Measurements from ENCODE around the gene CD101.

Gene CD101

GRCh38 chr1:116956378-116956777, 45.2 kb upstream of the CD101 start:
- no peaks in the 10 kb centered on the region for H3K4me1 ChIP-seq (ENCODE audit: control insufficient read depth, low read length)
- H4K20me1 ChIP-seq (ENCODE audit: control insufficient read depth, insufficient read depth, low read depth, low read length), result no peaks in the 10 kb centered on the region
- H3K4me3 ChIP-seq (ENCODE audit: low read length), result no peak overlapping the region
- no peak overlapping the region for H3K27ac ChIP-seq (ENCODE audit: low read depth, low read length)
- H3K9me2 ChIP-seq (replicated peaks; ENCODE audit: control insufficient read depth, low read length), result no peaks in the 10 kb centered on the region
- no peak for TF ChIP-seq EZH2phosphoT487 (IDR thresholded peaks at IDR 0.05; ENCODE audit: borderline replicate concordance, low read length)
- no peak for TF ChIP-seq CTCF (IDR thresholded peaks at IDR 0.05; ENCODE audit: low read depth, low read length, poor library complexity, severe bottlenecking)
- no peak overlapping the region for H3K4me2 ChIP-seq (ENCODE audit: low read length)
- no peaks in the 10 kb centered on the region for H3K79me2 ChIP-seq (ENCODE audit: control insufficient read depth, low read length)
- no peaks in the 10 kb centered on the region for H3F3A ChIP-seq (ENCODE audit: control insufficient read depth, insufficient read depth)
- H3K27me3 ChIP-seq (ENCODE audit: control insufficient read depth, low read length), result 0 out of 2 replicates have a peak, but pooled peaks cover 3% of the 10 kb centered on the region
- H3K36me3 ChIP-seq (ENCODE audit: control insufficient read depth, low read length), result no peaks in the 10 kb centered on the region
- H3K9me3 ChIP-seq (ENCODE audit: control insufficient read depth, insufficient read depth, low read length), result no peaks in the 10 kb centered on the region

GRCh38 chr1:116957646-116958045, 43.9 kb upstream of the CD101 start:
- Histone ChIP-seq H3K9me3 (ENCODE audit: control insufficient read depth, insufficient read depth, low read length) (no peaks in the 10 kb centered on the region), H3F3A (ENCODE audit: control insufficient read depth, insufficient read depth) (no peaks in the 10 kb centered on the region), H3K27ac (ENCODE audit: low read depth, low read length) (no peak overlapping the region), H3K4me2 (ENCODE audit: low read length) (no peak overlapping the region), H3K4me1 (ENCODE audit: control insufficient read depth, low read length) (no peaks in the 10 kb centered on the region), H3K27me3 (ENCODE audit: control insufficient read depth, low read length) (0 out of 2 replicates have a peak, but pooled peaks cover 3% of the 10 kb centered on the region), H3K9me2 (replicated peaks; ENCODE audit: control insufficient read depth, low read length) (no peaks in the 10 kb centered on the region), H4K20me1 (ENCODE audit: control insufficient read depth, insufficient read depth, low read depth, low read length) (no peaks in the 10 kb centered on the region), H3K79me2 (ENCODE audit: control insufficient read depth, low read length) (no peaks in the 10 kb centered on the region), H3K4me3 (ENCODE audit: low read length) (no peak overlapping the region), H3K36me3 (ENCODE audit: control insufficient read depth, low read length) (no peaks in the 10 kb centered on the region)
- TF ChIP-seq EZH2phosphoT487 (IDR thresholded peaks at IDR 0.05; ENCODE audit: borderline replicate concordance, low read length) (no peak), CTCF (IDR thresholded peaks at IDR 0.05; ENCODE audit: low read depth, low read length, poor library complexity, severe bottlenecking) (no peak)

- H3K4me3 ChIP-seq (ENCODE audit: low read length), result no peak overlapping the region
- no peaks in the 10 kb centered on the region for H3K4me1 ChIP-seq (ENCODE audit: control insufficient read depth, low read length)
- no peak overlapping the region for H3K4me2 ChIP-seq (ENCODE audit: low read length)
- no peaks in the 10 kb centered on the region for H3K79me2 ChIP-seq (ENCODE audit: control insufficient read depth, low read length)
- no peaks in the 10 kb centered on the region for H4K20me1 ChIP-seq (ENCODE audit: control insufficient read depth, insufficient read depth, low read depth, low read length)
- H3K9me2 ChIP-seq (replicated peaks; ENCODE audit: control insufficient read depth, low read length), result no peaks in the 10 kb centered on the region
- no peaks in the 10 kb centered on the region for H3F3A ChIP-seq (ENCODE audit: control insufficient read depth, insufficient read depth)
- H3K36me3 ChIP-seq (ENCODE audit: control insufficient read depth, low read length), result no peaks in the 10 kb centered on the region
- no peak overlapping the region for H3K27ac ChIP-seq (ENCODE audit: low read depth, low read length)
- no peaks in the 10 kb centered on the region for H3K9me3 ChIP-seq (ENCODE audit: control insufficient read depth, insufficient read depth, low read length)
- no peak for TF ChIP-seq CTCF (IDR thresholded peaks at IDR 0.05; ENCODE audit: low read depth, low read length, poor library complexity, severe bottlenecking)
- no peak for TF ChIP-seq EZH2phosphoT487 (IDR thresholded peaks at IDR 0.05; ENCODE audit: borderline replicate concordance, low read length)
- H3K27me3 ChIP-seq (ENCODE audit: control insufficient read depth, low read length), result 0 out of 2 replicates have a peak, but pooled peaks cover 3% of the 10 kb centered on the region
Observed at GRCh38 chr1:116958110-116958509, 43.5 kb upstream of the CD101 start.

Measured in DOHH2 (cell line).